Myocyte (in vitro differentiated cells): ENCODE measurements around the gene HMGB1. TPM values are rescaled to one million over a fixed set of nuclear protein-coding genes. Genes with fewer than 3 reads are reported as not detected.
A peak's percentile ranks its signal among the peaks of the same experiment; 100 is the strongest.
"Not testable (repeated sequence)": the region's sequence is repeated elsewhere in the genome, so short reads cannot be mapped to it uniquely, and the experiment has no call there.

Experiments
- DNase-seq: peaks from one replicate; pipeline ENCODE4 v3.0.0-alpha.2; 2012; ENCODE audit warnings: low read depth
- total RNA-seq: library from RNA; depleted of rRNA; stranded (reverse); fragments of >200 nt; gene quantifications from 2 replicates; pipeline ENCODE4 v1.2.3, GENCODE V29; 2014

The HMGB1 gene
- total RNA-seq, 1 donor from 2014 or later = 229 TPM

GRCh38 chr13:30466841-30467252 is 1.1 kb upstream of the HMGB1 start:
- peak; percentile 83 for DNase-seq

GRCh38 chr13:30466358-30466714 is 600 bp upstream of the HMGB1 start:
- peak; percentile 56 for DNase-seq

GRCh38 chr13:30465343-30465592 is 468 bp downstream of the HMGB1 start:
- no peak for DNase-seq

GRCh38 chr13:30464496-30465342 is 1.0 kb downstream of the HMGB1 start:
- peak; percentile 90 for DNase-seq

- DNase-seq = peak; percentile 73
Observed at GRCh38 chr13:30463787-30464495, 1.8 kb downstream of the HMGB1 start.

GRCh38 chr13:30461279-30462066 is 4.3 kb downstream of the HMGB1 start:
- DNase-seq = peak; percentile 53

- DNase-seq = no peak
Observed at GRCh38 chr13:30457306-30457891, 8.3 kb downstream of the HMGB1 start.

- no peak for DNase-seq
Observed at GRCh38 chr13:30456290-30456689, 9.4 kb downstream of the HMGB1 start.

GRCh38 chr13:30454991-30455390 is 10.7 kb downstream of the HMGB1 start:
- no peak for DNase-seq

- no peak for DNase-seq
Observed at GRCh38 chr13:30453727-30454126, 12.0 kb downstream of the HMGB1 start.

- not testable (repeated sequence) for DNase-seq
Observed at GRCh38 chr13:30451476-30451875, 14.3 kb downstream of the HMGB1 start.

GRCh38 chr13:30450066-30450465 is 15.7 kb downstream of the HMGB1 start:
- DNase-seq = no peak

- DNase-seq = no peak
Observed at GRCh38 chr13:30448441-30448840, 17.3 kb downstream of the HMGB1 start.

GRCh38 chr13:30446126-30446500 is 19.6 kb downstream of the HMGB1 start:
- no peak for DNase-seq

GRCh38 chr13:30443957-30444404 is 21.8 kb downstream of the HMGB1 start:
- DNase-seq = no peak

GRCh38 chr13:30443491-30443890 is 22.2 kb downstream of the HMGB1 start:
- not testable (repeated sequence) for DNase-seq

GRCh38 chr13:30442926-30443325 is 22.8 kb downstream of the HMGB1 start:
- no peak for DNase-seq

- no peak for DNase-seq
Observed at GRCh38 chr13:30440910-30441703, 24.6 kb downstream of the HMGB1 start.

GRCh38 chr13:30438286-30438685 is 27.4 kb downstream of the HMGB1 start:
- no peak for DNase-seq

GRCh38 chr13:30437177-30437576 is 28.6 kb downstream of the HMGB1 start:
- no peak for DNase-seq

GRCh38 chr13:30435911-30436451 is 29.8 kb downstream of the HMGB1 start:
- no peak for DNase-seq
